ENCODE measurements around the gene TSSK2. TPM values are rescaled to one million over a fixed set of nuclear protein-coding genes. Genes with fewer than 3 reads are reported as not detected.

Gene TSSK2
- total and polyA plus RNA-seq, 8 donors, result 0.67 TPM; not detected in 7

DNA sequence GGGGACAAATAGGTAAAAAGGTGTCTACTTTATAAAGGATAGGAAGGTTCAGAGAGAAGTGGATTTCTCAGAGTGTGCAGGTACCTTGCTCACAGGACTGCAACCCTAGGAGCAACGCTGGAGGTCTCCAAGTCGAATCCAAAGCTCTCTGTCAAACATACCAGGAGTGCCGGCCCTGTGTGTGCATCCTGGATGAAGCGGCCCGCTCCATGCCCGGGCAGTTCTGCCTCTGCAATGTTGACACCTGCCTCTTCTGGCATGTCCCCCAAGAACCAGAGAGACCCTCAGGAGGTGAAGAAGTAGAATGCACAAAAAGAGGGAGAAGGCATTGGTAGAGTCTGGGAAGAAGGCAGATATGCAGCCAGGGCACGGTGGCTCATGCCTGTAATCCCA, 3.1 kb upstream of the TSSK2 start:
- no peak overlapping the region for H3K27ac ChIP-seq
- no peak for TF ChIP-seq CTCF (IDR thresholded peaks at IDR 0.05)
- no peak for DNase-seq
- peaks cover 0 to 4% of the 10 kb centered on the region in 2 donors for H3K4me1 ChIP-seq
- intact Hi-C loops (cut with DNase I), result no loop called here
- H3K27me3 ChIP-seq, result no peaks in the 10 kb centered on the region
- no peak overlapping the region for H3K4me3 ChIP-seq
- ATAC-seq, result no peak
- peaks cover 0 to 22% of the 10 kb centered on the region in 2 donors for H3K36me3 ChIP-seq
- H3K9me3 ChIP-seq, result no peaks in the 10 kb centered on the region

GRCh38 chr22:19128946-19129727, 2.0 kb upstream of the TSSK2 start:
- H3K9me3 ChIP-seq, result no peaks in the 10 kb centered on the region
- ATAC-seq (no peak), DNase-seq (no peak)
- peaks cover 0 to 33% of the 10 kb centered on the region in 2 donors for H3K36me3 ChIP-seq
- no peaks in the 10 kb centered on the region for H3K4me1 ChIP-seq
- TF ChIP-seq CTCF (IDR thresholded peaks at IDR 0.05), result no peak
- intact Hi-C loops (cut with DNase I), result no loop called here
- H3K4me3 ChIP-seq, result no peak overlapping the region
- H3K27ac ChIP-seq, result no peak overlapping the region
- no peaks in the 10 kb centered on the region for H3K27me3 ChIP-seq

DNA sequence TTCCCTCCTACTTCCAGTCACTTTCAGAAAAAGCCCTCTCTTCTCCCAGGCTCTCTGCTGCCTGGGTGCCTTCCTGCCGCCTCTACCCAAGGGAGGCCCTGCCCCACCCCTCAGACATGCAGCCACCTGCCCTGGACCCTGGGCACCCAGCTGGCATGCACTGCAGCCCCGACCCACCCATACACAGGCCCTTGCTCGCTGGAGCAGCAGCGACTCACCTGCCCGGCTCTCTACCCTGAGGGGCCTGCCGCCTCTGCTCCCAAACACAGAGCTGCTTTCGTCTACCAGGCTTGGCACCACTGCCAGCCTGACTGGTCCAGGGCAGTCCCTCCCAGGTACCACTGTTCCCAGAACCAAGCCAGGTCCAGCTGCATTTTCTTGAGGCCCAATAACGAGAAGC, 1.2 kb upstream of the TSSK2 start:
- no peak for TF ChIP-seq CTCF (IDR thresholded peaks at IDR 0.05)
- no peak overlapping the region for H3K27ac ChIP-seq
- peaks cover 0 to 40% of the 10 kb centered on the region in 2 donors for H3K36me3 ChIP-seq
- no peak for ATAC-seq
- intact Hi-C loops (cut with DNase I), result no loop called here
- no peaks in the 10 kb centered on the region for H3K9me3 ChIP-seq
- DNase-seq, result no peak
- no peaks in the 10 kb centered on the region for H3K4me1 ChIP-seq
- H3K27me3 ChIP-seq, result no peaks in the 10 kb centered on the region
- no peak overlapping the region for H3K4me3 ChIP-seq

GRCh38 chr22:19131685-19132015, 542 bp downstream of the TSSK2 start:
- no peaks in the 10 kb centered on the region for H3K27me3 ChIP-seq
- no peaks in the 10 kb centered on the region for H3K9me3 ChIP-seq
- no peak for DNase-seq
- no peak overlapping the region for H3K27ac ChIP-seq
- ATAC-seq, result no peak
- intact Hi-C loops (cut with DNase I), result no loop called here
- no peaks in the 10 kb centered on the region for H3K4me1 ChIP-seq
- H3K36me3 ChIP-seq, result peaks cover 0 to 58% of the 10 kb centered on the region in 2 donors
- TF ChIP-seq CTCF (IDR thresholded peaks at IDR 0.05), result no peak
- no peak overlapping the region for H3K4me3 ChIP-seq

DNA sequence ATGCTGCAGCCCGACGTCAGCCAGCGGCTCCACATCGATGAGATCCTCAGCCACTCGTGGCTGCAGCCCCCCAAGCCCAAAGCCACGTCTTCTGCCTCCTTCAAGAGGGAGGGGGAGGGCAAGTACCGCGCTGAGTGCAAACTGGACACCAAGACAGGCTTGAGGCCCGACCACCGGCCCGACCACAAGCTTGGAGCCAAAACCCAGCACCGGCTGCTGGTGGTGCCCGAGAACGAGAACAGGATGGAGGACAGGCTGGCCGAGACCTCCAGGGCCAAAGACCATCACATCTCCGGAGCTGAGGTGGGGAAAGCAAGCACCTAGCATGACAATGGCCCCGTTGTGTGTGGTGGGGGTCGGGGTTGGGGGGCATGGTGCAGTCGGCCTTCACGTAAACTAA, 1.0 kb downstream of the TSSK2 start:
- Histone ChIP-seq H3K27ac (no peak overlapping the region), H3K9me3 (no peaks in the 10 kb centered on the region), H3K27me3 (no peaks in the 10 kb centered on the region), H3K36me3 (peaks cover 0 to 63% of the 10 kb centered on the region in 2 donors), H3K4me3 (no peak overlapping the region), H3K4me1 (no peaks in the 10 kb centered on the region)
- no peak for ATAC-seq
- intact Hi-C loops (cut with DNase I), result no loop called here
- no peak for DNase-seq
- no peak for TF ChIP-seq CTCF (IDR thresholded peaks at IDR 0.05)

Measured in left lung (tissue), 10 donors.